HG02798 (cell line): ENCODE data around the gene PEX11G.

Experiments used
- ATAC-seq: cut with Tn5 transposase; IDR thresholded peaks from one replicate; pipeline ENCODE4 v1.9.1; 2021; ENCODE audit warnings: mild to moderate bottlenecking; ENCODE audit not compliant: unreplicated experiment, poor library complexity

PEX11G gene

DNA sequence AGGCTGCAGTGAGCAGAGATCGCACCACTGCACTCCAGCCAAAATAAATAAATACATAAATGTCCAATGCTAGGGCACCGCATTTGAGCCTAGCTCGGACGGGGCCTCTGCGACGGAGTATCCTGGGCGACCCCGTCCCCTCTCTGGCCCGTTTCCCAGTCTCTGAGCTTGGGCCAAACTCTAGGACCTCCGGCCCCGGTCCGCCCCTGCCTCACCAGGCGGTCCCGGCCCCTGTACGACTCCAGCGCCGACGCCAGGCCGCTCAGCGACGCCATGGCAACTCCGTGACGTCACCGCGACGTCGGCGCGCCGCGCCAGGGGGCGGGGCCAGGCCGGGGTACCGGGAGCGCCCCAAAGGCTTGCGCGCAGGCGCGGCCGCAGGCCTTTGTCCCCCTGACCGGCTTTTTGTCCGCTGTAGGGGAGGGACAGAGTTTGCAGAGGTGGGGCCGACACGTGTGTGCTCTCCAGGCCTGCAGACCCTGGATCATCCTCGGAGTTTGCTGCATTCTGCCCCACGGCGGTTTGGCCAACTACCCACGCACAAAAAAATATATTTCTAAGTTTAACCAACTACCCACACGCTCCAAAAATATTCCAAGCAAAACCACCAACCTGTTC, at the start of gene PEX11G:
Gene PEX11G (minus strand): TSS at position 300 of the 618 bp plus-strand sequence. CDS start 25 bp downstream, at position 275.
- peak; percentile 85 for ATAC-seq

DNA sequence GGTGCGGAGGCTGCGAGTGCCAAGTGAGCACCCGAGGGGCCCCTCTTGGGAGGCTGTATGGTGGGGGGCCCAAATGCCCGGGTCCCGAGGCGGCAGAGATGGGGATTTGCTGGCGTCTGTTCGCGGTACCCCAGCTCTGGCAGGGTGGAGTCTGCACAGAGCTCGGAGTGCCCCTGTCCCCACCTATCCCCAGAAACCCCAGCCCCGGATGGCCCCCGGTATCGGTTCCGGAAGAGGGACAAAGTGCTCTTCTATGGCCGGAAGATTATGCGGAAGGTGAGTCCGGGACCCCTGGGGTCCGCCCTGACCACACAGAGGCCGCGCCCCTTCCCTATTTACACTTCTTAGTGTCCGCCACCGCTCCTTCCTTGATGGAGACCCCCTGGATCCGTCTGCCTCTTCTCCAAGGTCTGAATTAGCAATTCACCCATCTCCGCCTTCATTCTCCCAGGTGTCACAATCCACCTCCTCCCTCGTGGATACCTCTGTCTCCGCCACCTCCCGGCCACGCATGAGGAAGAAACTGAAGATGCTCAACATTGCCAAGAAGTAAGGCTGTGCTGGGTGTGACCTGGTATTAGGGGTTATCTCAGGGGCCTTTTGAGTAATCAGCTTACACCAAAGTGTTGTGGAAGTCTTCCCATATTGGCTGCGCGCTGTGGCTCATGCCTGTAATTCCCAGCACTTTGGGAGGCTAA, 47.3 kb upstream of the PEX11G start:
- ATAC-seq, result no peak

DNA sequence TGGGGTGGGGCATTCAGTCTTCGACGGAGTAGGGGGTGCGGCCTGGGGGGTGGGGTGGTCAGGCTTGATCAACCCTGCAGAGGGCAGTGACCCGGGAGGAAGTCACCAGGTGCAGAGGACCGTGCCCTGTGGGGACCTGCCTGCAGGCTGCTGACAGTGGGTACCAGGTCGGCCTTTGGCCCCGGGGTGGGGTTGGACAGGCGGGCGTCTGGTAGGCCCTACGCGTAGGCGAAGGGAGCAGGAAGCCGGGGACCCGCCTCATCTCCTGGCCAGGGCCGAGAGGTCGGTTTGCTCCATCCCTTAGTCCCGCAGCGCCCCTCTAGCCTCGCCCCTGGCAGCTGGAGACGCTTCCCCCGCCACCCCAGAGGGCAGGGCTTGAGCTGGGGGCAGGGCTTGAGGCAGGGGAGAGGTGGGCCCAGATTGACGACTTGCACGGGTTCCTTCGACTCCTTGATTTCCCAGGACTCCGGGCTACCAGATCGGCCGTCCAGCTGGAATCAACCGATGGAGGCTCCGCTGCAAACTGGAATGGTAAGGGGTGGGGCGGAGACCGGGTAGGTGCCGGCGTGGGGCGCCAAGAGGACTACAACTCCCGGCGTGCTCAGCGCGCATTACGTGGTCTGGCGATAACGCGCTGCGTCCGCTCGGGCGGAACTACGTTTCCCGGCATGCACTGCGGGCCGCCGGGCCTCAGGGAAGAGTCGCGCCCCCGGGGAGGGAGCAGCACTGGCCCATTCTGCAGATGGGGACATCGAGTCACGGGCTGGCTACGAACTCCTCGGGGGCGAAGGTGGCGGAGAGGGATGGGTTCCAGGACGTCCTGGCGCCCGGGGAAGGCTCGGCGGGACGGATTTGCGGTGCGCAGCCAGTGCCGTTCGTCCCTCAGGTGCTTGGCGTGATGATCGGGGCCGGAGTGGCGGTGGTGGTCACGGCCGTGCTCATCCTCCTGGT, 46.5 kb upstream of the PEX11G start, which contains the start of gene PNPLA6:
Gene PNPLA6 (plus strand): TSS at position 671 of the 951 bp plus-strand sequence. CDS start 72 bp downstream, at position 743.
- ATAC-seq, result peak; percentile 82

DNA sequence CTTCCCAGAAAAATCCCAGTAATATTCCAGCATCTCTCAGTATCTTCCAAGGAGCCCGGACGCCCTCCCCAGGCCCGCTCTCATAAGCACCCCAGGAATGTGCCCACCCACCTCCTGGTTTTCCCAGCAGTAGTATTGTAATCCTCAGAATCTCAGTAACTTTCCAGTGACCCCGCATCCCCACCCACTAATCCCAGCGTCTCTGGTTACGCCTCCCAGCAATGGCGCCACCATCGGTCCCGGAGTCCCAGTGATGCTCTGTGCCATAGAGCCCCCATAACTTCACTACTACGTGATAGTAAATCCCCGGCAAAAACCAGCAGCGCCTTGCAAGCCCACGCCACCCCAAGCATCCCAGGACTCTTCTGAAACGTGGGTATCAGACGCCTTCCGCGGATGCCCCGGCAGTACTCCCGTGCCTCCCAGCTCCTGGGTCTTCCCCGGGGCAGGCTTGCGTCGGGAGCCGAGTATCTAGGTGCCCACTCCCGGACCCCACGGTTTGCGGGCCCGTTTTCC, 45.8 kb upstream of the PEX11G start:
- ATAC-seq, result no peak

DNA sequence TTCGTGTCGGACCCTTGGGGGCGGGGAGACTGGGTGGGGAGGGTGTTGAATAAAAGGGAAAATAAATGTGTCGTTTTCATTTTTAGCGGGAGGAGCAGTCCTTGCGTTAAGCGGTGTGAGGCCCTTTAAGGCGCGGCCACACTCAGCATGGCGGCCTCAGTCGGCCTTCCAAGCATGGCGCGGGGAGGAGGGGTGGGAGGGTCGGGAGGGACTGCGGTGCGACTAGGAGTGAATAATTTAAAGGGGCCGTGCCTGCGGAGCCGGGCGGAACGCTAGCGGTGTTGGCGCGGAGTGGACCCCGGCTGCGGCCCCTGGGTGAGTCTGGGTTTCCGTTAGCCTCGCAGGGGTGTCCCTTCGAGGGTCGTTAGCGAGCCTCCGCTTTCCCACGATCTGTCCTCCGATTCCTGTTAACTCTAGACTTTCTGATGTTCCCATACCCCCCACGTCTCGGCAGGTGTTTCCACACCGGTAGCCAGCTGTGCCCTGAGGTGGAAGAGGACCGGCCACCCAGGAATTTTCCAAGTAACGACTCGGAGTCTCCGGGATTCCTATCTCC, 45.2 kb upstream of the PEX11G start:
- peak; percentile 37 for ATAC-seq

DNA sequence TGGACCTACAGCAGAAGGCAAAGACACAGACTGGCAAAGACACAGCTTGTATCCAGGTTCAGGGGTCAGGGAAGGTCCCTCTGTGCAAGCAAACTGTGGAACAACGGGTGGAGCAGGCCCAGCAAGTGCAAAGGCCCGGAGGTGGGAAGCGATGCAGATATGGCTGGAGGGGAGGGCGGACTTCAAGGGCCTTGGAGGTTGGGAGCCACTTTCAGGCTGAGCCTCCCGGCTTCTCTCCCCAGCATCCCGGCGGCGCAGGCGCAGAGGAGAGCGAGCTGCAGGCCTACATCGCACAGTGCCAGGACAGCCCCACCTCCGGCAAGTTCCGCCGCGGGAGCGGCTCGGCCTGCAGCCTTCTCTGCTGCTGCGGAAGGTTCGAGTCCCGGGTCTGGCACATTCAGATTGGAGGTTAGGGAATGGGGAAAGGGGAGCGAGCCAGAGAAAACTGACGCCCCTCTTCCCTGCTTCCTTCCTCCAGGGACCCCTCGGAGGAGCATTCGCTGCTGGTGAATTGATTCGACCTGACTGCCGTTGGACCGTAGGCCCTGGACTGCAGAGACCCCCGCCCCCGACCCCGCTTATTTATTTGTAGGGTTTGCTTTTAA, 44.5 kb upstream of the PEX11G start:
- ATAC-seq, result no peak

DNA sequence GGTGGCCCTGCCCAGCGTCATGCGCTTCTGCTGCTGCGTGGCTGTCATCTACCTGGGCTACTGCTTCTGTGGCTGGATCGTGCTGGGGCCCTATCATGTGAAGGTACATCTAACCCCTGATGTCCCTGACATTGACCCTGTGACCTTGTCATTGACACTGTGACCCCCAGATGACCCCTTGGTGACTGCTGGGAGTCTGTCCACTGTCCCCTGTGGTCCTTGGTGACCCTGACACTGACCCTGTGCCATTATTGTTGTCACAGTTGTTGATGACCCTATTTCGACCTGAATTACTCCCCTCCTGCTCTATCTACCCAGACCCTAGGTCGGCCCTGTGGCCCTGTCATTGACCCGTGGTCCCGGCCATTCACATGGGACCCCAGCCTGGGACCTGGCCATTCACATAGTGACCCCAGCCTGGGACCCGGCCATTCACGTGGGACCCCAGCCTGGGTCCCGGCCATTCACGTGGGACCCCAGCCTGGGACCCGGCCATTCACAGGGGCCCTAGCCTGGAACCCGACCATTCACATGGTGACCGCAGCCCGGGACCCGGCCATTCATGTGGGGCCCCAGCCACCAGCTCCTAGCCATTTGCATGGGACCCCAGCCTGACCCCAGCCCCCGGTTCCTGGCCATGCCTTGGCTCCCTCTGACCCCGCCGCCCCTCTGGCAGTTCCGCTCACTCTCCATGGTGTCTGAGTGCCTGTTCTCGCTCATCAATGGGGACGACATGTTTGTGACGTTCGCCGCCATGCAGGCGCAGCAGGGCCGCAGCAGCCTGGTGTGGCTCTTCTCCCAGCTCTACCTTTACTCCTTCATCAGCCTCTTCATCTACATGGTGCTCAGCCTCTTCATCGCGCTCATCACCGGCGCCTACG, 41.0 kb upstream of the PEX11G start:
- ATAC-seq, result no peak

DNA sequence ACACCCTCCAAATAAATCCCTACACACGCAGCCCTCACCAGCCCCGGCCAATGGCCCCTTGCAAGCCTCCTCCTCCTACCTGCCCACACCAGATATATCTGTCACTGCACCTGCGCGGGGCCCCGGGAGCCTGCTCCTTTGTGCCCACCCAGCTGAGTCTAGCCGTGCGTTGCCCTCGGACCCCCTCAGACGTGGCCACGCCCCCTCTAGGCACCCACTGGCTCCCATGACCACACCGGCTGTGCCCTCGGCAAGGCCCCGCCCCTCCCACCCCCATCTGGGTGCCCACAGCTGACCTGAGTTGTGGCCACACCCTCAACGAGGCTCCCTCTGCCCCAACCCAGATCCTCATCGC, 40.4 kb upstream of the PEX11G start:
- no peak for ATAC-seq

DNA sequence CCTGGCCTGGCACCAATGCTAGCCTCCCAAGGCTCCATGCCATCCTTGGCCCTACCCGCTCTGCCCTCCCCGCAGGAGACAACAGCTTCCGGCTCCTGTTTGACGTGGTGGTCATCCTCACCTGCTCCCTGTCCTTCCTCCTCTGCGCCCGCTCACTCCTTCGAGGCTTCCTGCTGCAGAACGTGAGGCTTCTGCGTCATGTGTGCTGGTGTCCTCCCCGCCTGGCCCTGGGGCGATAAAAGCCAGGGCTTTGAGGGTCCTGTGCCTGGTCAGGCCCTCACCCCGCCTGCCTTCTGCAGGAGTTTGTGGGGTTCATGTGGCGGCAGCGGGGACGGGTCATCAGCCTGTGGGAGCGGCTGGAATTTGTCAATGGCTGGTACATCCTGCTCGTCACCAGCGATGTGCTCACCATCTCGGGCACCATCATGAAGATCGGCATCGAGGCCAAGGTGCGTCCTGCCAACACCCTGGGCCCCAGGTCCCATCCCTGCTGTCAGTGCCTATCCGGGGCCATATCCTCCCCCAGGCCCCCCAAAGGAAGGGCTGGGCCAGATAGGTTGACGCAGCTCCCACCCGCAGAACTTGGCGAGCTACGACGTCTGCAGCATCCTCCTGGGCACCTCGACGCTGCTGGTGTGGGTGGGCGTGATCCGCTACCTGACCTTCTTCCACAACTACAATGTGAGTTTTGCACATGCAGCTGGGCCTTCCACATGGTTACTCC, 39.8 kb upstream of the PEX11G start:
- ATAC-seq, result no peak

DNA sequence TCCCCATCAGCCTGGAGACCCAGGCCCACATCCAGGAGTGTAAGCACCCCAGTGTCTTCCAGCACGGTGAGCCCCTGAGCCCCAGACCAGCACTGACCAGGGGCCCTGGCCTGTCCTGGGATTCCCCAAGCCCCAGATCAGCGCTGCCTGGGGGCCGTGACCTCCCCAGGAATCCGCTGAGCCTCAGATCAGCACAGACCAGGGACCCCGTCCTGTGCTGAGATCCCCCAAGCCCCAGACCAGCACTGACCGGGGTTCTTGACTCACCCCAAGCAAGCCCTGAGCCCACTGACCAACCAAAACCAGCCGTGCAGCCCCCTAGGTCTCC, 39.3 kb upstream of the PEX11G start:
- no peak for ATAC-seq

DNA sequence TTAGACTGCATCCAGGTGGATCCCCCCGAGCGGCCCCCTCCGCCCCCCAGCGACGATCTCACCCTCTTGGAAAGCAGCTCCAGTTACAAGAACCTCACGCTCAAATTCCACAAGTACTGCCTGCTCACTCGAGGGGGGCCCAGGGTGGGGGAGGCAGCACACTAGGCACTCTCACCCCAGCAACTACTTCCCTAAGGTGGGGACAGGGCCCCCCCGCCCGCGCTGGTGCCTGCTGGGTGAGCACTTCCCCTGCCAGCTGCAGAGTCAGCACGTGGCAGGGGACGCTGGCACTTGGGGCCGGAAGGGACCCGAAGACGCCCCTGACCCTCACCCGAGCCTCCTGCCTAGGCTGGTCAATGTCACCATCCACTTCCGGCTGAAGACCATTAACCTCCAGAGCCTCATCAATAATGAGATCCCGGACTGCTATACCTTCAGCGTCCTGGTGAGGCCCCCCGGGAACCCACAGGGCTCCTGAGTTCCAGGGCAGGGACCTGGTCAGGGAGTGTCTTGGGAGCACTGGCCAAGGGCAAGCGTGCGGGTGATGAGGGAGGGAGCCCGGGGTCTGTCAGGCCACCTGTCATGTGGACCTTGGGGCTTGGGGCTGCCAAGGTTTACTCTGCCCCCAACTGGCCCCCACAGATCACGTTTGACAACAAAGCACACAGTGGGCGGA, 38.8 kb upstream of the PEX11G start:
- ATAC-seq, result no peak

DNA sequence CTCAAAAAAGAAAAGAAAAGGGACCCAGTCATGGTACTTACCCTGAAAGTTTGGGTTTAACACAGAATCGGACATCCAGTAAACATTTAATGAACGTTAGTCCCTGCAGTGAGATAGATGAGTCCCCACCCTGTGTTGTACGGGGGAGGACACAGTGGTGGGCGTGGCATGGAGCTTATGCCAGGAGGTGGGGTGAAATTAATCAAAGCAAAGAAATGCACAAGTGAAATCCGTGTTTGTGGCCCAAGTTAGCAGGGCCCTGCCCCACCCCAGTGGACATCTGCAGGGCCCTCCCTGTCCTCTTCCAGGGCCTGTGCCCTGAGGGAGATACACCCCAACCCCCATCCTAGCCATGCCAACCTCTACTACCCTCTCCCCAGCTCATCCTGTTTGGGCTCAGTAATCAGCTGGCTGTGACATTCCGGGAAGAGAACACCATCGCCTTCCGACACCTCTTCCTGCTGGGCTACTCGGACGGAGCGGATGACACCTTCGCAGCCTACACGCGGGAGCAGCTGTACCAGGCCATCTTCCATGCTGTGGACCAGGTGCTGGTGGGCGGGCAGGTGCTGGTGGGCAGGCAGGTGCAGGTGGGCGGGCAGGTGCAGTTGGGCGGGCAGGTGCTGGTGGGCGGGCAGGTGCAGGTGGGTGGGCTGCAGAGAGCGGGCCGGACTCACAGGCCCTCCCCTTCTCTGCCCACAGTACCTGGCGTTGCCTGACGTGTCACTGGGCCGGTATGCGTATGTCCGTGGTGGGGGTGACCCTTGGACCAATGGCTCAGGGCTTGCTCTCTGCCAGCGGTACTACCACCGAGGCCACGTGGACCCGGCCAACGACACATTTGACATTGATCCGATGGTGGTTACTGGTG, 37.5 kb upstream of the PEX11G start:
- ATAC-seq, result no peak

DNA sequence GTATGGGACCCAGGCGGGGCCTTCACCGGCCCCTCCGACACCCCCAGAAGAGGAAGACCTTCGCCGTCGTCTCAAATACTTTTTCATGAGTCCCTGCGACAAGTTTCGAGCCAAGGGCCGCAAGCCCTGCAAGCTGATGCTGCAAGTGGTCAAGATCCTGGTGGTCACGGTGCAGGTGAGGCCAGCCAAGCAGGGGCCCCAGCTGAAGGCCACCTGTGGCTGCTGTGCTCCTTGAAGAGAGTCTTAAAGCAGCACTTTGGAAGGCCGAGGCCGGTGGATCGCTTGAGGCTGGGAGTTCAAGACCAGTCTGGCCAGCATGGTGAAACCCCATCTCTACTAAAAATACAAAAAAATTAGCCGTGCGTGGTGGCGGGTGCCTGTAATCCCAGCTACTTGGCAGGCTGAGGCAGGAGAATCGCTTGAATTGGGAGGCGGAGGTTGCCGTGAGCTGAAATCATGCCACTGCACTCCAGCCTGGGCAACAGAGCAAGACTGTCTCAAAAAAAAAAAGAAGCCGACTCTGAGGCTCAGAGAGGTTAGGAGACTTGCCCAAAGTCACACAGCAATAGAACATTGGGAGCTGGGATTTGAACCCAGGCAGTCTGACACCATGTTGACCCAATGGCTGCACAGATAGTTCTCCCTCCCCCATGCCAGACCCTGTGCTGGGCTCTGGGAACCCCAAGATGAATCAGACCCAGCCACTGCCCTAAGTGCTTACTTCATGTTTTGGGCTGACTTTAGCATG, 36.3 kb upstream of the PEX11G start:
- no peak for ATAC-seq

DNA sequence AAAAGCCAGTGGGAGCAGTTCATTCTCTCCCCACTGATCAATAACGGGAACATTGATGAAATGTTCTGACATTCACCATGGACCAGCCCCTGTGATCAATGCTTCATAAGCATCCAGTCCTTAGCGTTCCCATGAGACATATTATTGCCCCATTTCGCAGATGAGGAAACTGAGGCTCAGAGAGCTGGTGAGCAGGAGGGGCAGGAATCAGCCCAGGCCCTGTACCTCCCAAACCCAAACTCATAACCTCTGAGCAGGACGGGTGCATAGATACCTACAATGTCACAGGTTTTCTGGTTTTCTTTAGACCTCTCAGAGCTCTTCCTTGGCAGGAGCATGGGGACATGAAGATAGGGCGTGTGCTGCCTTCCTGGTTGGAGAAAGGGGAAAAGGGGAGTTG, 35.7 kb upstream of the PEX11G start:
- ATAC-seq, result no peak

DNA sequence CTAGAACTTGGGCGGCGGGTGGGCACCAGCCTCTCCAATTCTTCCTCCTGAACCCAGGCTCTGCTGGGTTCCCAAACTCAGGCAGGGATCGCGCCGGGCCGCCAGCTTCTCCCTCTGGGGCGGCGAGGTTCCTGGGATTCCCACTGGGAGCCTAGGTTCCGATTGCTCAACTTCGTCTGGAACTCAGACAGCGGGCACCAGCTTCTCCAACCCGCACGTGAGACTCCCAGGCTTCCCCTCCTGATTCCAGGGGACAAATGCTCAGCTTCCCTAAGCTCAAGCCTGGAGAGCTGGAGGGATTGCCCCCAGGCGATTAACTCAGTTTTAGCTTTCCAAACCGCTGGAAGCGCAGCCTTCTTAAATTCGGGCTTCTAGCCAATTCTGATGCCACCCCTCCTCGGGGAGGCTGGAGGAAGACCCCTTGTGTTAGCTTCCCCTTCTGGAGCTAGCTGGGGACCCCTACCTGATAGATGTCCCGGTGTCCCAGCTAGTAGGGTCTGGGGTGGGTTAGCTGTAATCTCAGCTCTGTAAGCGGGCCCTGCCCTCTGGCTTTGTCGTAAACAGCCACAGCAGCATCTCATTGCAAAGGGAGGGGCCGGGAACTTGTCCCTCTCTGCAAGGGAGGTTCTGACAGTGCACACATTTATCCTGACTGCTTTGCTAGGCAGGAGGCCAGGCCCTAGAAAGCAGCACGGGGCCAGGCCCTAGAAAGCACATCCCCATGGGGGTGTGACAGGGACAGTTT, 34.3 kb upstream of the PEX11G start:
- ATAC-seq, result peak; percentile 5
